GM18868 (cell line): ENCODE data around the gene PDC.

Source experiments
- ATAC-seq: cut with Tn5 transposase; IDR thresholded peaks from one replicate; pipeline ENCODE4 v1.9.1; 2021; ENCODE audit warnings: mild to moderate bottlenecking, moderate library complexity; ENCODE audit not compliant: unreplicated experiment

The PDC gene

GRCh38 chr1:186461014-186461413 lies at the start of gene PDC:
PDC (minus strand) TSS chr1:186461114; CDS start chr1:186449459, 11,655 bp downstream.
- no peak for ATAC-seq

- no peak for ATAC-seq
Measured at GRCh38 chr1:186503190-186503589, 42.3 kb upstream of the PDC start.

- peak; percentile 75 for ATAC-seq
Measured at GRCh38 chr1:186502087-186502486, 41.2 kb upstream of the PDC start.

GRCh38 chr1:186500804-186501203 lies 39.9 kb upstream of the PDC start:
- no peak for ATAC-seq

- no peak for ATAC-seq
Measured at GRCh38 chr1:186499571-186499970, 38.7 kb upstream of the PDC start.

- no peak for ATAC-seq
Measured at GRCh38 chr1:186498695-186499389, 37.9 kb upstream of the PDC start.

- ATAC-seq = no peak
Measured at GRCh38 chr1:186498071-186498470, 37.2 kb upstream of the PDC start.

- ATAC-seq = peak; percentile 52
Measured at GRCh38 chr1:186497651-186498050, 36.7 kb upstream of the PDC start.

GRCh38 chr1:186496171-186496851 lies 35.4 kb upstream of the PDC start:
- no peak for ATAC-seq

- peak; percentile 78 for ATAC-seq
Measured at GRCh38 chr1:186494832-186495271, 33.9 kb upstream of the PDC start.

GRCh38 chr1:186492531-186493291 lies 31.8 kb upstream of the PDC start:
- no peak for ATAC-seq

- ATAC-seq = no peak
Measured at GRCh38 chr1:186491336-186491735, 30.4 kb upstream of the PDC start.

- no peak for ATAC-seq
Measured at GRCh38 chr1:186487163-186487562, 26.2 kb upstream of the PDC start.

- no peak for ATAC-seq
Measured at GRCh38 chr1:186486061-186486460, 25.1 kb upstream of the PDC start.

GRCh38 chr1:186483561-186483960 lies 22.6 kb upstream of the PDC start:
- ATAC-seq = no peak

GRCh38 chr1:186482661-186483255 lies 21.8 kb upstream of the PDC start:
- peak; percentile 82 for ATAC-seq

- ATAC-seq = no peak
Measured at GRCh38 chr1:186481303-186481888, 20.5 kb upstream of the PDC start.

GRCh38 chr1:186479162-186479561 lies 18.2 kb upstream of the PDC start:
- ATAC-seq = no peak

- no peak for ATAC-seq
Measured at GRCh38 chr1:186476264-186477040, 15.5 kb upstream of the PDC start.

- ATAC-seq = no peak
Measured at GRCh38 chr1:186474208-186474607, 13.3 kb upstream of the PDC start.
